COLO668 (cell line): ENCODE data around the gene ADD3.

Source experiments
- DNase-seq: peaks from one replicate; lab custom pipeline; 2025; ENCODE audit not compliant: unreplicated experiment; lab: John Stamatoyannopoulos, UW

The ADD3 gene

GRCh38 chr10:110058212-110058611 is 50.4 kb downstream of the ADD3 start:
- no peak for DNase-seq

GRCh38 chr10:110059925-110060324 is 52.1 kb downstream of the ADD3 start:
- DNase-seq = no peak

DNA sequence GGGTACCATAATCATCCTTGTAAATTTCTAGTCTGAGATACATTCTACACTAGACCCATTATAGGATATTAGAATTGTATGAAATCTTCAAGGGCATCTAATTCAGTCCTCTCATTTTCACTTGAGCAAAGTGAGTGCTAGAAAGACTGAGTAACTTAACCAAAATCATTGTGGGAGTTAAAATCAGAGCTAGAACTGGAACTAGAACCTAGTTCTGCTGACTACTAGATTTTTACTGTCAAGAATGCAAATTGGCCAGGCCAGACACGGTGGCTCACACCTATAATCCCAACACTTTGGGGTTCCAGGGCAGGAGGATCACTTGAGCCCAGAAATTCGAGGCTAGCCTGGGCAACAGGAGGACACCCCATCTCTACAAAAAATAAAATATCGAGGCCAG is 53.9 kb downstream of the ADD3 start:
- DNase-seq = no peak

DNA sequence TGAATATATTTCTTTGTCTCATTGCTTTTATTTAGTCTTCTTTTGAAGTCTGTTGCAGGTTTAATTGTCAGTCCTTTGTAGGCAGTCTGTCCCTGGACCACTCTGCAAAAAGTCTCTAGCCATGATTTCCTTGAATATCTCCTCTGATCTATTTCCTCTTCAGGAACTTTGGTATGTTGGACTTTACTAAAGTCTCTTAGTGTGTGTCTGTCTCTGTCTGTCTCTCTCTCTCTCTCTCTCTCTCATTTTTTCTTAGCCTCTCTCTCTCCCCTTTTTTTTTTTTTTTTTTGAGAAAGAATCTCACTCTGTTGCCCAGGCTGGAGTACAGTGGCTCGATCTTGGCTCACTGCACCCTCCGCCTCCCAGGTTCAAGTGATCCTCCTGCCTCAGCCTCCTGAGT is 57.5 kb downstream of the ADD3 start:
- no peak for DNase-seq

DNA sequence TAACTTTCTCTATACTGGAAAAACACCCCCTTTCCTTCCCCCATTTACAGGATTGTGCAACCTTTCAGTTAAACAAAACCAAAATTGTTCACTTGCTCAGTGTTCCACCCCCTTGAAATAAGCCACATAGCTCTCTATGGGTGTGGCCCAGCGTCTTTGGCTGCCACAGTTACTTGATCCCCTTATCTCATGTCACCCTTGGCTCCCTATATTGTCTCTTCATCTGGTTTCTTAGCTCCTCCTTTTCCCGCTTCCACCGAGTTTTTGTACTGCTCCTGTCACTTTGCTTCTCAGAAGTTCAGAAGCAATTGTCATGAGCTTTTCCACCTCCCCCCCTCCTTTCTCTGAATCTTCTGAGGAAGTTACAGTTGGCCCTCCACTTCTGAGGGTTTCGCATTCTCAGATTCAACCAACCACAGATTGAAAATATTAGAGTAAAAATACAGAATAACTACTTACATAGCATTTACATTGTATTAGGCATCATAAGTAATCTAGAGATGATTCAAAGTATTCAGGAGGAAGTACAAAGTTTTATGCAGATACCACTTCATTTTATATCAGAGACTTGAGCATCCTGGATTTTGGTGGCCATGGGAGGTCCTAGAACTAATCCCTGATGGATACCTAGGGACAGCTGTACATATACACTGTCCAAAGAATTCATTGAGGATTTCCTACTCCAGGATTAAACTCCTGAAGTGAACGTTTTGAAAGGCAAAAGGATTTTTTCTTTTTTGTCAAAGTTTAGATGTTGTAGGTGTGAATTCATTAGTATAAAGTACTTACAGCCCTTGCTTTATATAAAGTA is 60.4 kb downstream of the ADD3 start:
- DNase-seq = no peak

- DNase-seq = no peak
Measured at GRCh38 chr10:110068780-110069179, 61.0 kb downstream of the ADD3 start.

GRCh38 chr10:110069502-110069982 is 61.8 kb downstream of the ADD3 start:
- DNase-seq = no peak

GRCh38 chr10:110073896-110074295 is 66.1 kb downstream of the ADD3 start:
- no peak for DNase-seq

- DNase-seq = no peak
Measured at GRCh38 chr10:110074298-110074697, 66.5 kb downstream of the ADD3 start.

- DNase-seq = no peak
Measured at GRCh38 chr10:110074758-110075671, 67.2 kb downstream of the ADD3 start.

DNA sequence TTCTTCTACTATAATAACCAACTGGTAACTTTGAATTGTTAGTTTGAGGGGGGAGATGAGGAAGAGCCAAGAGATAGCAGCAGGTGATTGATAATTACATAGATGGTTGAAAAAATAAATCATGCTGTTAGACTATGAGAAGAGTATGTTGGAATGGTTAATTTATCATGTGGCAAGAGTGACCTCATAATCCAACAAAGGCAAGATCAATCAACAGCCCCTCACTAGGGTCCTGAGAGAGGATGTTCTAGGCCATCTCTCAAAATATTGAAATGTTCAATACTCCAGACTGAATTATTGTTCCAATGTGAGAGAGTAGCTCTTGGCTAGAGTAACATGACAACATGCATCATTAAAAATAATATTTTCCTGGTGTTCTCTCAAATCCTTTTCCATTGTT is 67.9 kb downstream of the ADD3 start:
- no peak for DNase-seq

- DNase-seq = no peak
Measured at GRCh38 chr10:110076559-110077318, 69.0 kb downstream of the ADD3 start.

DNA sequence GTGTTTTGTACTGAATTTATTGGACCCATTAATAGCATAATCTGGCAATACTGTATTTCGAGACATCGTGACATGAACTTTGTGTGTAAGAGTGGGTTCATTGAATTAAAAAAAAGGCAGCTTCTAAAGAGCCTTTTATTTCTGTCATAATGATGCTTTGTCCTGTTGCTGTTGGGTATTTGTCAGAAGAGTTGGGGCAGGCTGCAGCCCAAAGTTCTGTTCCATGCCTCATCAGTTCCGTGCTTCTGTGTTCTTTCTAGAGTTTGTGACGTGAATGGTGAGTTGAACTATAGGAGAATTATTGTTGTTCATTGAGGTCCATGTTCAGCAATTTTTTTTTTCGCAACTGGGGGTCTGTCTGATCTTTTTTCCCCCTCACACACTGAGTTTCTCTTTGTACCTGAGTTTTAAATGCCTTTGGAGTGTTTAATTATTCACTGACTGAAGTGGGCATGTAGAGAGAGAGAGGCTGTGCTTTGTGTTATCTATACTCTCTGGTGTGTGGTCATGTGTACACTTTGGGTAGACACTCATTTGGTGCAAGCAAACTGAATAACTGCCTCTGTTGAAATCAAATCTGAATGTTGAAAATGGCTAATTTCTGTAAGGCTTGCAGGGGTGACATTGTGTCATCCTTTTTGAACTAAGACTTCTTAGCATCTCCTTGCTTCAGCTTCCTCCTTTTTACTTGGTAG is 69.8 kb downstream of the ADD3 start:
- no peak for DNase-seq

- no peak for DNase-seq
Measured at GRCh38 chr10:110078317-110078716, 70.5 kb downstream of the ADD3 start.

- DNase-seq = peak; percentile 6
Measured at GRCh38 chr10:110081911-110082310, 74.1 kb downstream of the ADD3 start.

- DNase-seq = no peak
Measured at GRCh38 chr10:110083884-110084283, 76.1 kb downstream of the ADD3 start.

- DNase-seq = no peak
Measured at GRCh38 chr10:110087682-110088081, 79.9 kb downstream of the ADD3 start.

DNA sequence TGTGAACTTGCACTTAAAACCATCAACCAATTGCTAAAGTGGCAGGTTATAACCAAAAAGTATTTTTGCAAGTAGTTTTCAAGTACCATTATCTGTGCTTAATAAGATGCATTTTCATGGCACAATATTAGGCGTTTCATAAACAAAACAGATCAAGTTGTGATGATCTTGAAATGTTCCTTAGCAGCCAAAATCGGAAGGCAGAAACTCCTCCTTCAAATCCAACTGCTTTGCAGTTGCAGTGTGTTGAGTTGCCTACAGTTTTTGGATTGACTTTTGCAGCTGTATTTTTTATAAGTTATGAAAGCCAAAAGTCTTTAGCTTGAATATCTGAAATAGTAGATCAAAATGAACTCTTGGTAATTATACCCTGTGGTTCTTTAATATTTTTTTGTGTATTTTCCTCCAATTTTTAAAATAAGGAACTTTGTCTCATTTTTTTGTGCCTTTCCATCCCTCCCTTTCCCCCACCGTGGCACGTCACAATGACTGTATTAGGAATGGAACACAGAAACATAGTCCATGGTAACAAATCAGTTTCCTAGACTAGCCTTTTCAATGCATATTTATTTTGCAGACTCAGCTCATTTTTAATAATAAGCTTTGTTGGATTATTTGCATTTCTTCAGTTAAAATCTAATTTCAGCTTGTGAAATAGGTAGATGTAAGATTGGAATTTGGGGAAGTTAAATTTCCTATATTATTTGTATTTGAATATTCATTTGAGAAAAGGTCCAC is 80.8 kb downstream of the ADD3 start:
- DNase-seq = no peak

DNA sequence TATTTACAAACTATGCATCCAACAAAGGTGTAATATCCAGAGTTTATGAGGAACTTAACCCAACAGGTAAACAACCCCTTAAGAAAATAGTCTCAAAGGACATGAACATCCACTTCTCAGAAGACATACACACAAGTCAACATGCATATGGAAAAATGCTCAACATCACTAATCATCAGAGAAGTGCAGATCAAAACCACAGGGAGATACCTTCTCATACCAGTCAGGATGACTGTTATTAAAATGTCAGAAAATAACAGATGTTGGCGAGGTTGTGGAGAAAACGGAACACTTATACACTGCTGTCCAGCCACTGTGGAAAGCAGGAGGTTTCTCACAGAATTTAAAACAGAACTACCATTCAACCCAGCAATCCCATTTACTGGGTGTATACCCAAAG is 84.0 kb downstream of the ADD3 start:
- DNase-seq = no peak

GRCh38 chr10:110093722-110094121 is 85.9 kb downstream of the ADD3 start:
- no peak for DNase-seq
